ENCODE results near the gene NPAS4. TPM values are rescaled to one million over a fixed set of nuclear protein-coding genes. Genes with fewer than 3 reads are reported as not detected.
"Not testable (repeated sequence)": the region's sequence is repeated elsewhere in the genome, so short reads cannot be mapped to it uniquely, and the experiment has no call there.

NPAS4 gene
- total RNA-seq, 4 donors from 2014 or later = 0.38 TPM; not detected in 3

DNA sequence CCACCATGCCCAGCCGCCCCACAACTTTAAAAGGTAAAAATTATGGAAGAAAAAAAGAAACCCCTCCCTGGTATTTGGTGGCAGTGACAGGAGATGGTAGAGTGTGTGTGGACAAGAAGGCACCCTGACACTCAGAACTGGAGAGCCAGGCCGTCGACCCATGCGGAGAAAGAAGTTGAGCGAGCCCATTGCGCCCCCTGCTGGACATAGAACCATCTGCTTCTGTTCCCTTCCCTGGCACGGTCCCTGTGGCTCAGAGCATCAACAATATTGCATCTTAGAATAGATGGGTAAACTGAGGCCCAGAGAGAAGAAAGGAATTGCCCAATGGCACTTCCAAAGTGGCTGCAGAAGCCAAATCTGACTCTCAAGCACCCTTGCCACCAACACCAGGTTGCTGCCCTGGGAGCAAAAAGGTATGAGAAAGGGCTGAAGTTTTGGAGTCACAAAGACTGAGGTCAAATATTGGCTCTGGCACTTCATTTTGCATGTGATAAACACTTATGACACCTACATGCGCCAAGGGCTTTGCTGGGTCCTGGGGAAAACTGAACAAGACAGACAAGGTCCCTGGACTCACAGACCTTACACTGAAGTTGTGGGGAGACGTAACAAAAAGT is 9.3 kb downstream of the NPAS4 start:
- no peak for TF ChIP-seq POLR2A (IDR thresholded peaks at IDR 0.05)
- TF ChIP-seq, protein P1, sequence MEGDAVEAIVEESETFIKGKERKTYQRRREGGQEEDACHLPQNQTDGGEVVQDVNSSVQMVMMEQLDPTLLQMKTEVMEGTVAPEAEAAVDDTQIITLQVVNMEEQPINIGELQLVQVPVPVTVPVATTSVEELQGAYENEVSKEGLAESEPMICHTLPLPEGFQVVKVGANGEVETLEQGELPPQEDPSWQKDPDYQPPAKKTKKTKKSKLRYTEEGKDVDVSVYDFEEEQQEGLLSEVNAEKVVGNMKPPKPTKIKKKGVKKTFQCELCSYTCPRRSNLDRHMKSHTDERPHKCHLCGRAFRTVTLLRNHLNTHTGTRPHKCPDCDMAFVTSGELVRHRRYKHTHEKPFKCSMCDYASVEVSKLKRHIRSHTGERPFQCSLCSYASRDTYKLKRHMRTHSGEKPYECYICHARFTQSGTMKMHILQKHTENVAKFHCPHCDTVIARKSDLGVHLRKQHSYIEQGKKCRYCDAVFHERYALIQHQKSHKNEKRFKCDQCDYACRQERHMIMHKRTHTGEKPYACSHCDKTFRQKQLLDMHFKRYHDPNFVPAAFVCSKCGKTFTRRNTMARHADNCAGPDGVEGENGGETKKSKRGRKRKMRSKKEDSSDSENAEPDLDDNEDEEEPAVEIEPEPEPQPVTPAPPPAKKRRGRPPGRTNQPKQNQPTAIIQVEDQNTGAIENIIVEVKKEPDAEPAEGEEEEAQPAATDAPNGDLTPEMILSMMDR (IDR thresholded peaks at IDR 0.05) = peak; percentile 25 to 82 (median 76)
- 31 to 33% methylated on average over 8 of the region's 9 CpGs for WGBS, 2 donors
- Histone ChIP-seq H3K9me3 (no peaks in the 10 kb centered on the region), H3K27me3 (no peaks in the 10 kb centered on the region), H3K4me3 (no peak overlapping the region), H3K27ac (no peak overlapping the region), H3K4me1 (no peaks in the 10 kb centered on the region), H3K36me3 (peaks cover 0 to 35% (median under 1%) of the 10 kb centered on the region in 3 donors)
- no peak for DNase-seq
- intact Hi-C loops (cut with DNase I) = no loop called here

DNA sequence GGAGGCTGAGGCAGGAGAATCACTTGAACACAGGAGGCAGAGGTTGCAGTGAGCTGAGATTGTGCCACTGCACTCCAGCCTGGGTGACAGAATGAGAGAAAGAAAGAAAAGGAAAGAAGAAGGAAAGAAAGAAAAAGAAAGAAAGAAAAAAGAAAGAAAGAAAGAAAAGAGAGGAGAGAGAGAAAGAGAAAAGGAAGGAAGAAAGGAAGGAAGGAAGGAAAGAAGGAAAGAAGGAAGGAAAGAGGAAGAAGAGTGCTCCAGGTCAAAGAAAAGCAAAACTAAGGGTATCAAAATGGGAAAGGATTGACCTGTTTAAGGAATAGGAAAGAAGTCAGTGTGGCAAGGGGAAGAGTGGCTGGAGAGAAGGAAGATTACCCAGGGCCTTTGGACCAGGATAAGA is 10.5 kb downstream of the NPAS4 start:
- DNase-seq; H3K9me3 ChIP-seq; H3K27ac ChIP-seq; H3K4me3 ChIP-seq; intact Hi-C loops (cut with DNase I); H3K27me3 ChIP-seq; H3K4me1 ChIP-seq: not testable (repeated sequence)
- H3K36me3 ChIP-seq = peaks cover 0 to 47% (median 7%) of the 10 kb centered on the region in 3 donors

DNA sequence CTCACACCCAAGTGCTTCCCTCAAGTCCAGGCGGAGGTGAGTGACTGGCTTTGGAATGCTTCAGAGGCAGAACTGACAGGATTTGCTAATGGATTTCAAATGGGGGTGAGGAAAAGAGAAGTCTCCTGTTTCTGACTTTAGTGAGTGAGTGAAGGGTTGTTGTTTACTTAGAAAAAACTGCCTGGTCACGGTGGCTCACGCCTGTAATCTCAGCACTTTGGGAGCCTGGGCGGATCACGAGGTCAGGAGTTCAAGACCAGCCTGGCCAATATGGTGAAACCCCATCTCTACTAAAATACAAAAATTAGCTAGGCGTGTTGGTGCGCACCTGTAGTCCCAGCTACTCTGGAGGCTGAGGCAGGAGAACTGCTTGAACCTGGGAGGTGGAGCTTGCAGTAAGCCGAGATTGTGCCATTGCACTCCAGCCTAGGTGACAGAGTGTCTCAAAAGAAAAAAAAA is 11.1 kb downstream of the NPAS4 start:
- H3K4me3 ChIP-seq; DNase-seq; intact Hi-C loops (cut with DNase I); H3K27me3 ChIP-seq; H3K4me1 ChIP-seq; H3K27ac ChIP-seq; H3K9me3 ChIP-seq: not testable (repeated sequence)
- 81 to 85% methylated on average over 8 of the region's 8 CpGs for WGBS, 2 donors
- H3K36me3 ChIP-seq = peaks cover 0 to 53% (median 7%) of the 10 kb centered on the region in 3 donors

DNA sequence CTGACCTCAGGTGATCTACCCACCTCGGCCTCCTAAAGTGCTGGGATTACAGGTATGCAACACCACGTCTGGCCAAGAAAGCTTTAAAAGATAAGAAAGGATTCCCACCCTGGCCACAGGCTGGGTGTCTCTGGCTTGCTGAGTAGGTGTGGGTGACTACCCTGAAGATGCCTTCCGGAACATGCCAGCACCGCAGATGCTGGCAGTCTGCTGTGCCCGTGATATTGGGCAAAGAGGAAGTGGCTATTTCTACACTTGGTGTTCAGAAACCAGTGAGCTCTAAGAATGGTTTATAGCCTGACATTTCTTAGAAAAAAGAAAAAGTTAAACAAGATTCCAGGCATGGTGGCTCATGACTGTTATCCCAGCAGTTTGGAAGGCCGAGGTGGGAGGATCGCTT is 11.8 kb downstream of the NPAS4 start:
- Histone ChIP-seq H3K4me3 (no peak overlapping the region), H3K27me3 (no peaks in the 10 kb centered on the region), H3K27ac (no peak overlapping the region), H3K4me1 (peaks cover 0 to 7% (median 0%) of the 10 kb centered on the region in 3 donors), H3K36me3 (peaks cover 0 to 57% (median 7%) of the 10 kb centered on the region in 3 donors), H3K9me3 (no peaks in the 10 kb centered on the region)
- DNase-seq = no peak
- WGBS, 2 donors = 78 to 90% methylated on average over 7 of the region's 7 CpGs
- TF ChIP-seq POLR2A (IDR thresholded peaks at IDR 0.05) = no peak
- TF ChIP-seq, protein P1 (IDR thresholded peaks at IDR 0.05) = no peak
- intact Hi-C loops (cut with DNase I) = no loop called here

DNA sequence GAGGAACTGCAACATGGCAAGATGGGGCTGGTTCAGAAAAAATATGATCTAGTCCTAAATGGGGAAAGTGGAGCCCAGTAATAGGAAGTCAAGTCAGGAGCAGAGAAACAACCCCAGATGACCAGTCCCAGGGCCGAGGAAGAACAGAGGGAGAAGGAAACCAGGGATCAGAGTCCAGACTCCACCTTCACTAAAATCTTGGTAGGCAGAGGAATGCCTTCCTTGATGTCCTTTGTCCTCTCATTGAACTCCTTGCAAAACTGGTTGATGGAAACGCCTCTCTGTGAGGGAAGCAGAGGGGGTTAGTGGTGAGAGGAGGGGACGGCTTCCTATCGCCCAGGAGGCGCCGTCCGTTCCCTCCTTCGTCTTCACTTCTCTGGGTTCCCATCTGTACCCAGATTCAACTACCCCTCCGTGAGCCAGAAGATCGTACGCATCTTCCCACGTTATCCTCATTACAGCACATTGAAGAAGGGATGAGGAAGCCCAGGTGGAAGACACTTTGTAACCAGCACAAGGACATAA is 17.2 kb downstream of the NPAS4 start:
- Histone ChIP-seq H3K27ac (peak overlapping the region; percentile 87 to 96 (median 90)), H3K4me1 (peaks cover 5 to 19% (median 8%) of the 10 kb centered on the region in 3 donors), H3K4me3 (peak overlapping the region; percentile 65 to 91 (median 84)), H3K27me3 (no peaks in the 10 kb centered on the region), H3K9me3 (peaks cover 0 to under 1% (median 0%) of the 10 kb centered on the region in 3 donors), H3K36me3 (peaks cover 0 to 43% (median 7%) of the 10 kb centered on the region in 3 donors)
- DNase-seq = no peak
- WGBS, 2 donors = 0 to 3% methylated on average over 6 to 8 of the region's 12 CpGs
- no peak for TF ChIP-seq POLR2A (IDR thresholded peaks at IDR 0.05)
- TF ChIP-seq, protein P1 (IDR thresholded peaks at IDR 0.05) = no peak
- intact Hi-C loops (cut with DNase I) = no loop called here

Data from esophagus squamous epithelium (tissue), 5 donors.